Measurements from ENCODE around the gene CNTFR. TPM values are rescaled to one million over a fixed set of nuclear protein-coding genes. Genes with fewer than 3 reads are reported as not detected.

CNTFR gene
- total and polyA plus RNA-seq, 2 donors (not counting 1 experiment from before 2014, with no cell fraction given): not detected

DNA sequence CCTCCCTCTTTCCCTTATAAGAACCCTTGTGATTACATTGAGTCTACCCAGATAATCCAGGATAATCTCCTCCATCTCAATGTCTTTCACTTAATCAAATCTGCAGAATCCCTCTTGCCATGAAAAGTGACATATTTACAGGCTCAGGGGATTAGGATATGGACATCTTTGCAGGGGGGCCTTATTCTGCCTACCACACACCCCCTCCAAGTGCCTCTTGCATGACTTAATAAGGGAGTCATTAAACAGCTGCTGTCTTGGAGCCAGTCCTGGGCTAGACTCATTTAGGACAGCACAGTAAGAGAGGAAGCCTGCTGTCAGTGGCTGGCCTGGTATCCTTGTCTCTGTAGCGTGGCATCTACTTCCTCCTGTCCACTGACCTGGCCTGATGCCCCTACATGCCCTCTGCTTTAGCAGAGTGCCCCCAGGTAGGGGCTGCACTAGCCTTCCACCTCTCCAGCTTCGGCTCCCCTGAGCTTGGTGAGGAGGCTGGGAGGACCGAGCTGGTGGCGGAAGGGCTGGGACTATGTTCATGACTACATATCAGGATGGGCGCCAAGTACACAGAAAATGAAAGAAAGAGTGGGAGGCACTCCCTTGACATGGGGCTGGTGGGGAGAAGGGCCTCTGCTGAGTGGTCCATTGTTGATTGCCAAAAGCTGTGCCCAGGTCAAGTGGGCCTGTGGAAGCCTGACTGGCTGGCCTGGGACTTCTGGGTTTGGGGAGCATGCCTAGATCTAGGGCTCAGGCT is 84.0 kb downstream of the CNTFR start:
- intact Hi-C loops (cut with micrococcal nuclease): no loop called here
- no peak overlapping the region for H3K4me2 ChIP-seq (replicated peaks; ENCODE audit: low read depth, low read length, poor library complexity, severe bottlenecking)
- H3K4me1 ChIP-seq (ENCODE audit: control insufficient read depth in 2 of 2, insufficient read depth in 2 of 2, low read length in 2 of 2): peaks cover 0 to 1% of the 10 kb centered on the region in 2 donors
- no peaks in the 10 kb centered on the region for H3K36me3 ChIP-seq (replicated peaks in 1 of 2; ENCODE audit: control extremely low read depth in 1 of 2, control insufficient read depth in 1 of 2, extremely low read depth in 1 of 2, insufficient read depth in 2 of 2, low read length in 1 of 2)
- no peaks in the 10 kb centered on the region for H3K9me3 ChIP-seq (ENCODE audit: control extremely low read depth in 1 of 3, control insufficient read depth in 2 of 3, insufficient read depth in 1 of 3, low read length in 2 of 3)
- no peak for TF ChIP-seq EZH2 (IDR thresholded peaks at IDR 0.05; ENCODE audit: borderline replicate concordance, insufficient read depth, low read depth, low read length, poor library complexity, severe bottlenecking)
- TF ChIP-seq, protein P1, sequence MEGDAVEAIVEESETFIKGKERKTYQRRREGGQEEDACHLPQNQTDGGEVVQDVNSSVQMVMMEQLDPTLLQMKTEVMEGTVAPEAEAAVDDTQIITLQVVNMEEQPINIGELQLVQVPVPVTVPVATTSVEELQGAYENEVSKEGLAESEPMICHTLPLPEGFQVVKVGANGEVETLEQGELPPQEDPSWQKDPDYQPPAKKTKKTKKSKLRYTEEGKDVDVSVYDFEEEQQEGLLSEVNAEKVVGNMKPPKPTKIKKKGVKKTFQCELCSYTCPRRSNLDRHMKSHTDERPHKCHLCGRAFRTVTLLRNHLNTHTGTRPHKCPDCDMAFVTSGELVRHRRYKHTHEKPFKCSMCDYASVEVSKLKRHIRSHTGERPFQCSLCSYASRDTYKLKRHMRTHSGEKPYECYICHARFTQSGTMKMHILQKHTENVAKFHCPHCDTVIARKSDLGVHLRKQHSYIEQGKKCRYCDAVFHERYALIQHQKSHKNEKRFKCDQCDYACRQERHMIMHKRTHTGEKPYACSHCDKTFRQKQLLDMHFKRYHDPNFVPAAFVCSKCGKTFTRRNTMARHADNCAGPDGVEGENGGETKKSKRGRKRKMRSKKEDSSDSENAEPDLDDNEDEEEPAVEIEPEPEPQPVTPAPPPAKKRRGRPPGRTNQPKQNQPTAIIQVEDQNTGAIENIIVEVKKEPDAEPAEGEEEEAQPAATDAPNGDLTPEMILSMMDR (IDR thresholded peaks at IDR 0.05): no peak
- ATAC-seq (ENCODE audit: low read depth) (no peak), DNase-seq (no peak)
- Mint-ChIP-seq H3K27ac (no peak overlapping the region), H3K4me3 (no peak overlapping the region), H3K4me1 (no peaks in the 10 kb centered on the region), H3K27me3 (peaks cover 39% of the 10 kb centered on the region), H3K9me3 (ENCODE audit: insufficient read depth) (no peaks in the 10 kb centered on the region)
- POLR2A ChIA-PET: no interaction called here
- WGBS (ENCODE audit: insufficient coverage): 100% methylated on average over 5 of the region's 5 CpGs
- H3K4me3 ChIP-seq (ENCODE audit: control extremely low read depth in 1 of 5, extremely low read depth in 1 of 5, insufficient read depth in 1 of 5, low read depth in 2 of 5, low read length in 4 of 5): no peak overlapping the region
- CTCF ChIA-PET: interaction anchor here (0.8 to 1.6 kb wide), 3 partner anchors 9 to 175 kb away, joined by 3 to 8 read pairs (median 3); no protein-coding TSS in a partner anchor
- no peak overlapping the region for H2AFZ ChIP-seq (ENCODE audit: insufficient read depth, low read depth, low read length, poor library complexity, severe bottlenecking)
- no peaks in the 10 kb centered on the region for H4K20me1 ChIP-seq (ENCODE audit: control insufficient read depth, insufficient read depth, low read length, poor library complexity, severe bottlenecking)
- no peak overlapping the region for H3K9ac ChIP-seq (ENCODE audit: low read length)
- peaks cover 0 to 6% (median under 1%) of the 10 kb centered on the region in 4 experiments for H3K27me3 ChIP-seq (replicated peaks in 1 of 4; ENCODE audit: control extremely low read depth in 1 of 4, control insufficient read depth in 3 of 4, insufficient read depth in 4 of 4, low read length in 3 of 4)
- H3K79me2 ChIP-seq (ENCODE audit: control insufficient read depth, insufficient read depth, low read length): no peaks in the 10 kb centered on the region
- no peak overlapping the region for H3K27ac ChIP-seq (ENCODE audit: low read length in 2 of 2)

GRCh38 chr9:34503406-34503805 is 86.1 kb downstream of the CNTFR start:
- intact Hi-C loops (cut with micrococcal nuclease): loop anchor here (5.0 kb wide), 2 partner anchors 46 to 491 kb away; partner anchors contain the start of genes DNAI1 and FAM219A
- H3K27ac ChIP-seq (ENCODE audit: low read length in 2 of 2): no peak overlapping the region
- H3K4me2 ChIP-seq (replicated peaks; ENCODE audit: low read depth, low read length, poor library complexity, severe bottlenecking): no peak overlapping the region
- no peaks in the 10 kb centered on the region for H3K4me1 Mint-ChIP-seq
- H3K27ac Mint-ChIP-seq: no peak overlapping the region
- H3K9me3 ChIP-seq (ENCODE audit: control extremely low read depth in 1 of 3, control insufficient read depth in 2 of 3, insufficient read depth in 1 of 3, low read length in 2 of 3): no peaks in the 10 kb centered on the region
- H3K27me3 Mint-ChIP-seq: peaks cover 38% of the 10 kb centered on the region
- no peaks in the 10 kb centered on the region for H3K36me3 ChIP-seq (replicated peaks in 1 of 2; ENCODE audit: control extremely low read depth in 1 of 2, control insufficient read depth in 1 of 2, extremely low read depth in 1 of 2, insufficient read depth in 2 of 2, low read length in 1 of 2)
- ATAC-seq (ENCODE audit: low read depth): no peak
- DNase-seq: no peak
- no peak overlapping the region for H3K9ac ChIP-seq (ENCODE audit: low read length)
- no peaks in the 10 kb centered on the region for H4K20me1 ChIP-seq (ENCODE audit: control insufficient read depth, insufficient read depth, low read length, poor library complexity, severe bottlenecking)
- peaks cover 0 to 3% of the 10 kb centered on the region in 2 donors for H3K4me1 ChIP-seq (ENCODE audit: control insufficient read depth in 2 of 2, insufficient read depth in 2 of 2, low read length in 2 of 2)
- no peaks in the 10 kb centered on the region for H3K9me3 Mint-ChIP-seq (ENCODE audit: insufficient read depth)
- CTCF ChIA-PET: interaction anchor here (0.6 to 5.0 kb wide), 10 partner anchors 9 to 880 kb away, joined by 3 to 43 read pairs (median 12); no protein-coding TSS in a partner anchor
- no peak overlapping the region for H2AFZ ChIP-seq (ENCODE audit: insufficient read depth, low read depth, low read length, poor library complexity, severe bottlenecking)
- peaks cover 0 to 6% (median 3%) of the 10 kb centered on the region in 4 experiments for H3K27me3 ChIP-seq (replicated peaks in 1 of 4; ENCODE audit: control extremely low read depth in 1 of 4, control insufficient read depth in 3 of 4, insufficient read depth in 4 of 4, low read length in 3 of 4)
- H3K4me3 ChIP-seq (ENCODE audit: control extremely low read depth in 1 of 5, extremely low read depth in 1 of 5, insufficient read depth in 1 of 5, low read depth in 2 of 5, low read length in 4 of 5): no peak overlapping the region
- no peaks in the 10 kb centered on the region for H3K79me2 ChIP-seq (ENCODE audit: control insufficient read depth, insufficient read depth, low read length)
- no peak overlapping the region for H3K4me3 Mint-ChIP-seq
- no peak for TF ChIP-seq EZH2 (IDR thresholded peaks at IDR 0.05; ENCODE audit: borderline replicate concordance, insufficient read depth, low read depth, low read length, poor library complexity, severe bottlenecking)
- TF ChIP-seq, protein P1 (IDR thresholded peaks at IDR 0.05): no peak
- POLR2A ChIA-PET: no interaction called here

All from B cell (primary cell).